Activated CD8-positive, alpha-beta memory T cell treated with anti-CD3 and anti-CD28 coated beads, Interleukin-2, amount 50 U/mL, for 4 hours (primary cell): Measurements from ENCODE around the gene THAP8.
"Not testable (repeated sequence)": the region's sequence is repeated elsewhere in the genome, so short reads cannot be mapped to it uniquely, and the experiment has no call there.

ENCODE experiments used
- DNase-seq: peaks from one replicate; pipeline ENCODE4 v3.0.0-alpha.2; 2020

The THAP8 gene

GRCh38 chr19:36068810-36069499 lies 14.9 kb upstream of the THAP8 start:
- DNase-seq = not testable (repeated sequence)

- no peak for DNase-seq
These were observed 13.6 kb upstream of the THAP8 start for GRCh38 chr19:36067681-36068080.

DNA sequence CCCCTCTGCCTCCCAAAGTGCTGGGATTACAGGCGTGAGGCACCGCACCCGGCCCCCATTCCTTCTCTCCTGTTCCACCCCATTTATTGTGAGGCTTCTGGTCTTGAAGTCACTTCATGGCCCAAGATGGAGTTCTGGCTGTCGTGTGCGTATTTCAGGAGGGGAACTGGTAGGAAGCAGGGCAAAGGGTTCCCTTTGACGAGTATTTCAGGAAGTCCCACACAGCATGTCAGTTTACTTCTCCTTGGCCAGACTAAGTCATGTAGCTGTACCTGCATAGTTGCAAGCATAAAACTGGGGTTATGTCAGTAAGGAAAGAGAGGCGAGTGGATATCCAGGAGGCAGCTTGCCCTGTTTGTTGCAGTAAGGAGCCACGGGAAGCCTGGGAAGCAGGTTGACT lies 10.7 kb upstream of the THAP8 start:
- DNase-seq = no peak

DNA sequence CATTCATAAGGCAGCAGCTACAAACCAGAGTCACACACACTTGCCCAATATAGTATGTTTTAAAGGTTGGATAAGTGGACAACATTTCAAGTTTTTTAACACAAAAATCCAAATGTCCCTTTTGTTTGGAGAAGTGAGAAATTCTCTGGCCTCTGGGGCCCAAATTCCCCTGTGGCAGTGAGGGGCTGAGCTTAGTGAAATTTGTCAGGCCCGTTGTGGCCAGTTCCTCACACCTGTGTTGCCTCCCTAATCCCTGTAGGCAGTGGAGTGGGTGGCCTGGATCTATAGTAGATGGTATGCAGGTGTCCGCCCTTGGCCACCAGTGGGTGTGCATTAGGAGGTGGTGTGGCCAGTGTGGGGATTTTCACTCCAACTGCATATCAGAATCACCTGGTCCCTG lies 7.3 kb upstream of the THAP8 start:
- no peak for DNase-seq

- no peak for DNase-seq
These were observed 6.3 kb upstream of the THAP8 start for GRCh38 chr19:36060430-36060829.

GRCh38 chr19:36059180-36059910 lies 5.3 kb upstream of the THAP8 start:
- no peak for DNase-seq

DNA sequence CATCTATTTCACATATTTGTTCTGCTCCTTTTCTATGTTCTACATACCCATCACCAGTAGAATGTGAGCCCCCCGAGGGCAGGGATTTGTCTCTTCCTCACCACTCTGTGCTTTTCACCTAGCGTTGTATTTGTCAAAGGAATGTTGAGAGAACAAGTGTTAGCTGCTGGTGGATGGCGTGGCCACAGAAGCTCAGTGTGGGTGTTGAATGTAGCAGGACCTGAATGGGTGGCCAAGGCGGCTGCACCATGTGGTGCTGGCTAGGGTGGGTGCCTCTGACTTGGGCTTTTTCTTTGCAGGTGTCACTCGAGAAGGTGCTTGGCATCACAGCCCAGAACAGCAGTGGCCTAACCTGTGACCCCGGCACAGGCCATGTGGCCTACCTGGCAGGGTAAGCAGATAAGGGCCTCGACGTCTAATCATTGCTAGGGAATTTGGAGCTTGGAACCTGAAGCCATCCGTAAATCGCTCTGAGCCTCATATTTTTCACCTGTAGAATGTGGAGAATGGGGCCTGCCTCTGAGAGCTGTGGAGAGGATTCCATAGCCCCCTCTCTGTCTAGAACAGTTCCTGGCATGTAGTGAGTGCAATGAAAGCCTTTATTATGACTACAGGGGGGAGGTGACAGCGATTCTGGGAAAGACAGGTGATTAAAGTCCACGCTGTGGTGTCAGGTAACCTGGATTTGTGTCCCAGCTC lies 4.5 kb upstream of the THAP8 start:
- DNase-seq = no peak

DNA sequence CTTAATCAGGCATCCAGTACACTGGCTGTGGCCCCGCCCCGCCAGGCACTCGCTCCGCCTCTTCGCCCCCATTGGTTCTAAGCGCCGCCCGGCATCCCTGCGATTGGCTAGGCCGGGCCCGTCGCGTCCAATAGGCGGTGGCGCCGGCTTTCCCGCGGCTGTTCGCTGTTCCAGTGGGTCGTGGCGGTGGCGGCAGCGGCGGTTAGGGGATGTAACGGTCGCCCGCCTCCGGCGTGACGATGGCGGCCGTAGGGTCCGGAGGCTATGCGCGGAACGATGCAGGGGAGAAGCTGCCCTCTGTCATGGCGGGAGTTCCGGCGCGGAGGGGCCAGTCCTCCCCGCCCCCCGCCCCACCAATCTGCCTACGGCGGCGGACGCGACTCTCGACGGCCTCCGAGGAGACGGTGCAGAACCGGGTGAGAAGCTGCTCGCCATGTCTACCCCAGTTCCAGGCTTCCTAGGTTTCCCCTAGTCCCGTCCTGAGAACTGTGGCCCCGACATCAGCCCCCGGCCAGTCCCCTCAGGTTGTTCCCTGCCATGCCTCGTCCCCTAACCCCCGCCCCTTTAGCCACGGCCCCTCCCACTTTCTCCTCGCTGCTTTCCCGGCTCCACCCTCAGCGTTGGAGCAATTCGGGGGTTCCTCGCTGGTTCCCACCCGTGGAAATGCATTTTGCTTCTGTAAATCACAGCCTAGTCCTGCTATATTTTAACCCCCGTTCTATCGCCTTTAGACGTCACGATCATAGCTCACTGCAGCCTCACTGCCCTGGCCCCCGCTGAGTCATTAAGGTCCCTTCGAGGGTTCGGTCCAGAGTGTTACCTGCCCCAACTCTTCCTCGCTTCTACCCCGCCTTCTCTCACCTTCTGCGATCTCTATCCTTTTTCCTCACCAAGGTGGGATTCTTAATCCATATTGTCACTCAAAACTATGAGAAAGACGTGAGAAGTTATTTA lies 925 bp upstream of the THAP8 start, which contains the start of gene WDR62:
TSS of gene WDR62 (plus strand) at position 165 of the 954 bp plus-strand sequence. CDS start at position 240, 75 bp downstream.
- peak; percentile 93 for DNase-seq

DNA sequence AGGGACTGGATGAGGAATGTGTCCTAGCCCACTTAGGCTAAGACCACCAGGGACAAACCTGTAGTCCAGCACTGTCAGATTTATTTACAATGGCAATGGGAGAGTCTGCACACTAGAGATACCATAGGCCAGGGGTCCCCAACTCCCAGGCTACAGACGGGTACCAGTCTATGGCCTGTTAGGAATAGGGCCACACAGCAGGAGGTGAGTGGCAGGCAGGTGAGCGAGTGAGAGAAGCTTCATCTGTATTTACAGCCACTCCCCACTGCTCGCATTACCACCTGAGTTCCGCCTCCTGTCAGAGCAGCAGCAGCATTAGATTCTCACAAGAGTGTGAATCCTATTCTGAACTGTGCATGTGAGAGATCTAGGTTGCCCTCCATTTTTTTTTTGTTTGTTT lies 2.4 kb downstream of the THAP8 start:
- no peak for DNase-seq

DNA sequence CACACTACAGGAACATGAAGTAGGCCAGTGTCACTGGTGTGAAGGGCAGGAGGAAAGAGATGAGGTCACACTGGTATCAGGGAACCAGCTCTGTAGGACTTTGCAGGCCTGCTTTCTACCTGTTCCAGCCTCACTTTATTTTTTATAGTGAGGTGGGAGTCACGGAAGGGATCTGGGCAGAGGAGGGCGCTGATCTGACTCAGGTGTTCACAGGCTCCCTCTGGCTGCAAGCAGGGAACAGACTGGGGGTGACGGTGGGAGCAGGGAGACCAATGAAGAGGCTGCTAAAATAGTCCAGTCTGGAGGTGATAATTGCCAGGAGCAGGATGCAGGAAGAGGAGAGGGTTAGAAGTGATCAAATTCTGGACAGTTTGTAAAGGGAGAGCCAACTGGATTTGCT lies 2.8 kb downstream of the THAP8 start:
- DNase-seq = no peak

- no peak for DNase-seq
These were observed 4.9 kb downstream of the THAP8 start for GRCh38 chr19:36049080-36049698.

DNA sequence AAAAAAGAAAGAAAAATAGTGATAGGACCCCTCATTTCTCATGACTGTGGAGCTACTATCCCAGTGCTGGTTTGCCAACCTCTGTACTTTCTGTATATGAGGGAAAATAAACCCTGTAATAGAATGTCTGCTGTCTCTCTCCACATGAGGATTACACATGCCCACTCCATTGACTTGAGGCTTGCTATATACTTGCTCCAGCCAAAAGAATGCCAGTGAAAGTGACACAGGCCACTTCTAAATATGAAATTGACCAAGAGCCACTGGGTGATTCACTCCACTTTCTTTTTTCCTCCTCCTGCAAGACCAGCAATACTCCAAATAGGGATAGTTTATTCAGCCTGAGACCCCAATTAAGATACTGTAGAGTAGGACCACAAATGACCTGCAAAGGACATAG lies 6.2 kb downstream of the THAP8 start:
- DNase-seq = no peak

- no peak for DNase-seq
These were observed 7.5 kb downstream of the THAP8 start for GRCh38 chr19:36046443-36047050.

- no peak for DNase-seq
These were observed 10.1 kb downstream of the THAP8 start for GRCh38 chr19:36043952-36044351.

DNA sequence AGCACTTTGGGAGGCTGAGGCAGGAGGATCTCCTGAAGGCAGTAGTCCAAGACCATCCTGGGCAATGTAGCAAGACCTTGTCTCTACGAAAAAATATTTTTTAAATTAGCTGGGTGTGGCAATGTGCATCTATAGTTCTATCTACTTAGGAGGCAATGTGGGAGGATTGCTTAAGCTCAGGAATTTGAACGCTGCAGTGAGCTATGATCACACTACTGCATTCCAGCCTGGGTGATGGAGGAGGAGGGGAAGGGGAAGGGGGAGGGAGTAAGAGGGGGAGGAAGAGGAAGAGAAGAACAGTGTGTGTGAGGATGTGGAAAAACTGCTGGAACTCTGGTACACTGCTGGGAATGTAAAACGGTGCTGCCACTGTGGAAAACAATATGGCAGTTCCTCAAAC lies 12.3 kb downstream of the THAP8 start:
- no peak for DNase-seq

GRCh38 chr19:36041092-36041491 lies 13.0 kb downstream of the THAP8 start:
- DNase-seq = not testable (repeated sequence)

DNA sequence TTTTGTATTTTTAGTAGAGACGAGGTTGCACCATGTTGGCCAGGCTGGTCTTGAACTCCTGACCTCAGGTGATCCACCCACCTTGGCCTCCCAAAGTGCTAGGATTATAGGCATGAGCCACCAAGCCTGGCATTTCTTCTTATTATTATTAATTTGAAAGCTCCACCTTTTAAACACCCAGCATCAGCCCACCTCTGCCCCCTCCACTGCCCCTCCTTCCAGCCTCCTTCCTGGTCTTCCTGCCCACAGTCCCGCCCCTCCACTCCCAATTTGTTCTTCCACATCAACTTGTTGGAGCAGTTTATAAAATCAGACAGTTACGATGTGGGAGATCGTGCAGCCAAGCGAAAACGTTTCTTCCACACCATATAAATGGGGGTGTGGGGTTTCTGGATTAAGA lies 13.6 kb downstream of the THAP8 start:
- no peak for DNase-seq

DNA sequence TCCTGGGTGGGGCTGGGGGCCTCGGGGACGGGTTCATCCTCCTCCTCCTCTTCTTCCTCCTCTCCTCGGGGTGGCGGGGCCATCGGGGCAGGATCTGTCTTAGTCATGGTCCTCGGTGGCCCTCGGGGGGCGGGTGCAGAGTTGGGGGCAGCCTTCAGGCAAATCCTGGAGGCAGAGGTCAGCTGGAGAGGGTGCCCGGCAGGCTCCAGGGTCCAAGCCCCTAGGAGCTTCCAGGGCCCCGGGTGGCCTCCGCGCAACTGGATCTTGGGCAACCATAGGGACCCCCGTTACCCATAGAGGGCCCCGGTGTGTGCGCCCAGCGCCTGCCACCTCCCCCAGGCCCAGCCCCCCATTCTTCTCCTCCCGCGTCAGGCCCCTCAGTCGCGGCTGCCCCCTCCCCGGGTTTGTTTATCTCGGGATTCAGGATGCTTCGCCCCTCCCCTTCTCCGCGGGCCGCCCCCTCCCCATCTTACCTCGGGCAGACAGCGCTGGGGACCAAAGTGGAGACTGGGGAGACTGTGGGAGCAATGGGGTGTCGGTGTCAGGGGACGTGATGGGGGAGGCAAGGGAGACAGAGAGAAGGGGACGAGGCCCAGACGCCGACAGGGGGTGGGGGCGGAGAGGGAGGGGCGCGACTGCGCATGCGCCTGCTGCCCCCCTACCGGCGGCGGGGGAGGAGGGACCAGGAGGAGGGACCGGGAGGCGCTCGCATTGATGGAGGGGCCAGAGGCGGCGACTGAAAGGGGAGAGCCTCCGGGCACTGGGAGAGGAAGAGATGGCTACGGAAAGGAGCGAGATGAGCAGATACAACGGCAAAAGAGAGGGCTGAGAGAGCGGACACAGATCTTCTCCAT lies 21.6 kb downstream of the THAP8 start, which contains the start of gene CLIP3:
TSS of gene CLIP3 (minus strand) at position 623 of the 854 bp plus-strand sequence. CDS start at position 107, 516 bp downstream.
- DNase-seq = peak; percentile 59

DNA sequence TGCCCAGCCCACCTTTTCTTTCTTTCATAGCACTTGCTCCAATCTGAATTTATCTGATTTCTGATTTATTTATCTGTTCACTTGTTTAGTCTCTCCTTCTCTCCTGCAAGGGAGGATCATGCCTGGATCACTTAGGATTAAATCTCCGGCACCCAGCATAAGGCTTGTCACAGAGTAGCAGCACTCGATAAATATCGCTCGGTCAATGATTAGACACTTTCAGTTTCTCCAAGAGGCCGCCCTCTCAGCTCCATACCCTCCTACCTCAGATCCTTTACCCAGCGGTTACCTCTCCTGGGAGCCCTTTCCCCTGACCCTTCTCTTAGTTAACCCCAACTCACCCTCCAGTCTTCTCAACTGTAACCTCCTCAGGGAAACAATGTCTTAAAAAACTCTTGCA lies 22.8 kb downstream of the THAP8 start:
- DNase-seq = no peak
